NCI-H1930 (cell line): ENCODE data around the gene KRTAP22-1.

Experiments used
- DNase-seq, 2 experiments: peaks; one replicate each; lab custom pipeline; 2025; lab: John Stamatoyannopoulos, UW

Gene KRTAP22-1

GRCh38 chr21:30625449-30626165 is 24.7 kb downstream of the KRTAP22-1 start:
- no peak for DNase-seq

DNA sequence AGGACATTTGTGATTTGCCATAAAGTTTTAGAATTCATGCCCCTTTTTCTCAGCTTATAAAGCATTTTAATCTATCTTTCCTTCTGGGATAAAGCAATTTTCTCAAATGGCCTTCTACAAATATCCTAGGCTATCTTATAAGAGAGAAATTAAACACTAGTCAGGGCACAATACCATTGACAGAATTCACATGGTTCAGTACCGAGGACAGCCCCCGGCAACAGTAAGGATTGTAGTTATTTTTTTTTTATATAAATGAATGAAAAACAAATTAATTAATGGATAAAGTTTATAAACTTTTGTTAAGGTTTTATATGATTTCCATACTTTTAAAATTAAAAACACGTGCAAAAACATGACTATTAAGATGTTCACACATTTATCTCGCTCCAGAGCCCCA is 27.2 kb downstream of the KRTAP22-1 start:
- no peak for DNase-seq

DNA sequence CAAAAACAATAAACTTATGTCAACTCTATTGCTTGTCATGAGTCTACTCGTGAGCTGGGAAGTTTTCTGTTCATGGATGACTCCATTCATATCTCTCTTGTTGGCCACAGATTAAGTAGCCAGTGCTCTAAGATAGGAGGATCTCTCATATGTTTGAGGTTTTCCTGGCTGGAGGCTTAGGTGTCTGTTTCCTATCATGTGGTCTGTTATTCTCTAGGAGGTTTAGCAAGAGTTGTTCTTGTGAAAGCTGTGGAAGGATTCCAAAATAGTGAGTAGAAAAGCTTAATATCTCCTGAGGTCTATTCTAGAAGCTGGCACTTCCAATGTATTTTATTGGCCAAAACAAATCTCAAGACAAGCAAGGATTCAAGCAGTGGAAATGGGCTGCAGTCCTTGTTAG is 28.3 kb downstream of the KRTAP22-1 start:
- DNase-seq, result no peak

DNA sequence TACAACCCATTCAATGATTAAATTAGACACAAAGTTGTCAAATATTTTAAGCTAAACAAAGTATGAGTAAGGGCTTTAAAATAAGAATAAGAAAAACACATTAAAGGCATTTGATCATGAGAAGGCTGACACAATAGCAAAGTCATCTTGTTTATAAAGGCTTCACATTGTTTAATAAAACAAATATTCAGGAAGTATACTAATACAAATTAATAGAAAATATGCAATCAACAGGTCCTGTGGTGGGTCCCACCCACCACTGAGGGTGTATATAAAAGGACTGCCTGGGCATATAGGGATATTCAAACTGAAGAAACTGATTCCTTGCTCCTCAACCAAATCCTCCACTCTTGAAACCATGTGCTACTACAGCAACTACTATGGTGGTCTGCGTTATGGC is 34.0 kb downstream of the KRTAP22-1 start, which contains the start of gene KRTAP20-2:
KRTAP20-2 (plus strand) TSS at position 301 of the 400 bp plus-strand sequence; CDS start at position 359, 58 bp downstream.
- no peak for DNase-seq

GRCh38 chr21:30638686-30639085 is 37.8 kb downstream of the KRTAP22-1 start:
- DNase-seq, result no peak

DNA sequence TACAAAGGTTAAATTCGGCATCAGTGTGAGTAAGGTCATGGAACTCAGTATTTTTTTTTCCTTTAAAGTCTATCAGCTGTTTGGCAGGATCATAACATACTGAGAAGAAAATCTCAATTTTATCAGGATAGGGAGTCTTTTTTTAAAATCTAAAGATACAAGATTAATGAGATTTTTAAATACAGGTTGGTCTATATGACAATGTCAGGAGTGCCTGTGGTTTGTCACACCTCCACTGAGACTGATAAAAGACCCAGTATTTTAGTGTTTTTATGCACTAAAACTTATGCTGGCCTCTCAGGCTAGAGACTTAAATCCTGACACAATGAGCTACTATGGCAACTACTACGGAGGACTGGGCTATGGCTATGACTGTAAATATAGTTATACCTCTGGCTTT is 41.7 kb downstream of the KRTAP22-1 start, which contains the start of gene KRTAP20-3:
KRTAP20-3 (plus strand) TSS at position 301 of the 400 bp plus-strand sequence.
- DNase-seq, result no peak

GRCh38 chr21:30646904-30647414 is 46.1 kb downstream of the KRTAP22-1 start:
- no peak for DNase-seq
